PC-3 (cell line): ENCODE results near the gene TDRD12. TPM values are rescaled to one million over a fixed set of nuclear protein-coding genes. Genes with fewer than 3 reads are reported as not detected.
A peak's percentile ranks its signal among the peaks of the same experiment; 100 is the strongest.
"Not testable (repeated sequence)": the region's sequence is repeated elsewhere in the genome, so short reads cannot be mapped to it uniquely, and the experiment has no call there.

Experiments used
- ATAC-seq: fragments of 200-7000 bp; cut with Tn5 transposase; 2 replicates; pipeline ENCODE4 v1.9.1; 2020; ENCODE audit warnings: mild to moderate bottlenecking, moderate library complexity
- BruUV-seq: library from RNA; stranded (reverse); fragments of 400-500 nt; replicated peaks from 2 replicates; lab custom pipeline; 2021; lab: Mats Ljungman, UMichigan
- CTCF ChIA-PET: fragments of 300-600 bp; sonication (Branson Sonifier 250); formaldehyde crosslinking; loops from one replicate; lab custom pipeline; 2022; ENCODE audit warnings: antibody characterized with exemption; lab: Charles Lee
- POLR2A ChIA-PET: fragments of 300-600 bp; sonication (Branson Sonifier 250); formaldehyde crosslinking; loops from one replicate; lab custom pipeline; 2022; ENCODE audit warnings: antibody characterized with exemption; ENCODE audit not compliant: unreplicated experiment; lab: Charles Lee
- DNase-seq: peaks from one replicate; pipeline ENCODE4 v3.0.0-alpha.2; 2015
- H2AFZ ChIP-seq: fragments of 300-600 bp; sonication (generic); 2 replicates; pipeline ENCODE4 v1.6.0; 2016; ENCODE audit warnings: antibody characterized with exemption, low read length
- H3F3A ChIP-seq: fragments of 300-600 bp; sonication (generic); one replicate; pipeline ENCODE4 v1.6.0; 2017; ENCODE audit warnings: antibody characterized with exemption, low read length, control low read depth, mild to moderate bottlenecking; ENCODE audit not compliant: unreplicated experiment
- H3K27ac ChIP-seq: fragments of 300-600 bp; sonication (generic); 2 replicates; pipeline ENCODE4 v1.5.1; 2016; ENCODE audit warnings: mild to moderate bottlenecking, low read length
- H3K27me3 ChIP-seq: fragments of 300-600 bp; sonication (generic); 2 replicates; pipeline ENCODE4 v1.6.1; 2016; ENCODE audit warnings: low read length, mixed read lengths
- H3K36me3 ChIP-seq: fragments of 300-600 bp; sonication (generic); 2 replicates; pipeline ENCODE4 v1.6.1; 2016; ENCODE audit warnings: low read depth, mixed run types, low read length, mixed read lengths
- H3K4me1 ChIP-seq: fragments of 300-600 bp; sonication (generic); 2 replicates; pipeline ENCODE4 v1.5.1; 2016; ENCODE audit warnings: low read length; ENCODE audit not compliant: insufficient read depth
- H3K4me2 ChIP-seq: fragments of 300-600 bp; sonication (generic); 2 replicates; pipeline ENCODE4 v1.6.0; 2016; ENCODE audit warnings: low read length
- H3K4me3 ChIP-seq: fragments of 300-600 bp; sonication (generic); 2 replicates; pipeline ENCODE4 v1.5.1; 2016; ENCODE audit warnings: mild to moderate bottlenecking, low read length, mixed read lengths
- H3K79me2 ChIP-seq: fragments of 300-600 bp; sonication (generic); 2 replicates; pipeline ENCODE4 v1.6.1; 2017; ENCODE audit warnings: low read length, mixed read lengths
- H3K9ac ChIP-seq: fragments of 300-600 bp; sonication (generic); 2 replicates; pipeline ENCODE4 v1.6.0; 2016; ENCODE audit warnings: mild to moderate bottlenecking, low read length
- H3K9me2 ChIP-seq: fragments of 300-600 bp; sonication (generic); replicated peaks from 2 replicates; pipeline ENCODE4 v1.6.1; 2016; ENCODE audit warnings: mixed run types, low read length, mixed read lengths
- H3K9me3 ChIP-seq: fragments of 300-600 bp; sonication (generic); 2 replicates; pipeline ENCODE4 v1.6.1; 2016; ENCODE audit warnings: low read length, mixed read lengths
- H4K20me1 ChIP-seq: fragments of 300-600 bp; sonication (generic); 2 replicates; pipeline ENCODE4 v1.6.1; 2016; ENCODE audit warnings: low read length, mixed read lengths
- CTCF ChIP-seq: fragments of 300-600 bp; sonication (generic); conservative IDR thresholded peaks from 2 replicates; pipeline ENCODE4 v1.5.1; 2017; ENCODE audit warnings: antibody characterized with exemption, low read depth, mild to moderate bottlenecking, low read length
- EZH2 ChIP-seq: fragments of 300-600 bp; sonication (generic); IDR thresholded peaks from one replicate; pipeline ENCODE4 v1.6.1; 2017; ENCODE audit warnings: antibody characterized with exemption, mild to moderate bottlenecking, low read length; ENCODE audit not compliant: unreplicated experiment
- EZH2phosphoT487 ChIP-seq: fragments of 300-600 bp; sonication (generic); IDR thresholded peaks from 2 replicates; pipeline ENCODE4 v1.6.1; 2018; ENCODE audit warnings: mild to moderate bottlenecking, antibody characterized with exemption, low read length, borderline replicate concordance
- intact Hi-C: fragments of 100-400 bp; cut with micrococcal nuclease; formaldehyde crosslinking; loops from 2 replicates; pipeline ENCODE4 v1.9.0; 2023
- total RNA-seq: library from RNA; depleted of rRNA; stranded (reverse); fragments of >200 nt; gene quantifications from 2 replicates; pipeline ENCODE4 v1.2.3, GENCODE V29; 2014

Gene TDRD12
- total RNA-seq, 1 experiment from 2014 or later, result not detected

- intact Hi-C loops, result loop anchor here (5.0 kb wide), 2 partner anchors 232 to 277 kb away; partner anchors contain the start of genes CEP89 and FAAP24
- H3K27me3 ChIP-seq, H3K9me3 ChIP-seq, H3K27ac ChIP-seq, BruUV-seq, H3K9ac ChIP-seq, H2AFZ ChIP-seq, DNase-seq, H3F3A ChIP-seq, CTCF ChIA-PET, H3K36me3 ChIP-seq, ATAC-seq, H3K9me2 ChIP-seq, H4K20me1 ChIP-seq, POLR2A ChIA-PET: not testable (repeated sequence)
- Histone ChIP-seq H3K4me3 (peak overlapping the region; percentile 90; the same call in 1 of the 2 replicates), H3K4me2 (peak overlapping the region; percentile 99; the same call in 1 of the 2 replicates), H3K79me2 (peaks cover 80% of the 10 kb centered on the region), H3K4me1 (peaks cover 18% of the 10 kb centered on the region)
Observed at GRCh38 chr19:32694851-32695250, 24.7 kb upstream of the TDRD12 start.

GRCh38 chr19:32695506-32695905 lies 24.1 kb upstream of the TDRD12 start:
- H4K20me1 ChIP-seq, intact Hi-C loops, DNase-seq, BruUV-seq, H3K9me2 ChIP-seq, H3K4me2 ChIP-seq, H3K9ac ChIP-seq, H3K27ac ChIP-seq, H3K27me3 ChIP-seq, ATAC-seq, H3K4me3 ChIP-seq, H3F3A ChIP-seq, CTCF ChIA-PET, H3K36me3 ChIP-seq, H3K9me3 ChIP-seq, H2AFZ ChIP-seq, POLR2A ChIA-PET: not testable (repeated sequence)
- Histone ChIP-seq H3K79me2 (peaks cover 82% of the 10 kb centered on the region), H3K4me1 (peaks cover 18% of the 10 kb centered on the region)

- H3K9me2 ChIP-seq, BruUV-seq, H3K4me2 ChIP-seq, H3K4me3 ChIP-seq, H3K36me3 ChIP-seq, H3K9me3 ChIP-seq, DNase-seq, H2AFZ ChIP-seq, H3K9ac ChIP-seq, CTCF ChIA-PET, H3K27ac ChIP-seq, H3K27me3 ChIP-seq, POLR2A ChIA-PET, H4K20me1 ChIP-seq, ATAC-seq, intact Hi-C loops, H3F3A ChIP-seq, H3K4me1 ChIP-seq: not testable (repeated sequence)
- peaks cover 84% of the 10 kb centered on the region for H3K79me2 ChIP-seq
Observed at GRCh38 chr19:32696771-32697170, 22.8 kb upstream of the TDRD12 start.

- H4K20me1 ChIP-seq, H3K4me1 ChIP-seq, CTCF ChIA-PET: not testable (repeated sequence)
Observed at GRCh38 chr19:32700129-32700528, 19.4 kb upstream of the TDRD12 start.

GRCh38 chr19:32702010-32702409 lies 17.6 kb upstream of the TDRD12 start:
- Histone ChIP-seq H3K27ac (no peak overlapping the region), H3K4me2 (no peak overlapping the region), H3K36me3 (peaks cover 21% of the 10 kb centered on the region), H3K9ac (no peak overlapping the region), H4K20me1 (no peaks in the 10 kb centered on the region), H3K4me3 (no peak overlapping the region), H3K4me1 (no peaks in the 10 kb centered on the region), H3F3A (no peaks in the 10 kb centered on the region), H3K27me3 (no peaks in the 10 kb centered on the region), H2AFZ (no peak overlapping the region), H3K79me2 (peaks cover 73% of the 10 kb centered on the region), H3K9me3 (no peaks in the 10 kb centered on the region), H3K9me2 (no peaks in the 10 kb centered on the region)
- DNase-seq (no peak), ATAC-seq (no peak)
- intact Hi-C loops, result no loop called here
- ChIA-PET POLR2A (no interaction called here), CTCF (no interaction called here)
- BruUV-seq, result no TSS peak
- no peak for TF ChIP-seq EZH2
- no peak for TF ChIP-seq CTCF
- no peak for TF ChIP-seq EZH2phosphoT487

More at GRCh38 chr19:32700129-32700528, 19.4 kb upstream of the TDRD12 start:
- H3K27ac ChIP-seq, H3K9me2 ChIP-seq, H3K4me3 ChIP-seq, H3K9ac ChIP-seq, H2AFZ ChIP-seq, H3K4me2 ChIP-seq, intact Hi-C loops, H3K27me3 ChIP-seq, ATAC-seq, BruUV-seq, POLR2A ChIA-PET, H3K9me3 ChIP-seq, H3F3A ChIP-seq, DNase-seq: not testable (repeated sequence)
- Histone ChIP-seq H3K36me3 (peaks cover 21% of the 10 kb centered on the region), H3K79me2 (peaks cover 77% of the 10 kb centered on the region)

GRCh38 chr19:32704006-32704405 lies 15.6 kb upstream of the TDRD12 start:
- intact Hi-C loops, H2AFZ ChIP-seq, H3K4me3 ChIP-seq, ATAC-seq, CTCF ChIA-PET, H3F3A ChIP-seq, POLR2A ChIA-PET, H3K27ac ChIP-seq, H3K4me1 ChIP-seq, H3K27me3 ChIP-seq, H4K20me1 ChIP-seq, H3K4me2 ChIP-seq, H3K9ac ChIP-seq, H3K9me3 ChIP-seq, BruUV-seq, H3K9me2 ChIP-seq, DNase-seq: not testable (repeated sequence)
- H3K36me3 ChIP-seq, result peaks cover 15% of the 10 kb centered on the region
- peaks cover 62% of the 10 kb centered on the region for H3K79me2 ChIP-seq
